Kidney capillary endothelial cell (primary cell): Measurements from ENCODE around the gene SLC25A21.
"Not testable (repeated sequence)": the region's sequence is repeated elsewhere in the genome, so short reads cannot be mapped to it uniquely, and the experiment has no call there.

ENCODE experiments used
- DNase-seq: peaks from one replicate; pipeline ENCODE4 v3.0.0-alpha.2; 2018; ENCODE audit warnings: low spot score

SLC25A21 gene

GRCh38 chr14:36702474-36702873 lies 469.9 kb downstream of the SLC25A21 start:
- no peak for DNase-seq

- DNase-seq: no peak
Observed at GRCh38 chr14:36701132-36701531, 471.3 kb downstream of the SLC25A21 start.

GRCh38 chr14:36700651-36701050 lies 471.8 kb downstream of the SLC25A21 start:
- no peak for DNase-seq

GRCh38 chr14:36699420-36699819 lies 473.0 kb downstream of the SLC25A21 start:
- DNase-seq: not testable (repeated sequence)

- DNase-seq: no peak
Observed at GRCh38 chr14:36690311-36691040, 481.9 kb downstream of the SLC25A21 start.

GRCh38 chr14:36684946-36685345 lies 487.5 kb downstream of the SLC25A21 start:
- no peak for DNase-seq

GRCh38 chr14:36683083-36683724 lies 489.2 kb downstream of the SLC25A21 start:
- no peak for DNase-seq

- DNase-seq: no peak
Observed at GRCh38 chr14:36682338-36682737, 490.1 kb downstream of the SLC25A21 start.

- no peak for DNase-seq
Observed at GRCh38 chr14:36676236-36676635, 496.2 kb downstream of the SLC25A21 start.

GRCh38 chr14:36675581-36675980 lies 496.8 kb downstream of the SLC25A21 start:
- DNase-seq: no peak

GRCh38 chr14:36674659-36675058 lies 497.7 kb downstream of the SLC25A21 start:
- no peak for DNase-seq

GRCh38 chr14:36672095-36672494 lies 500.3 kb downstream of the SLC25A21 start:
- no peak for DNase-seq

- no peak for DNase-seq
Observed at GRCh38 chr14:36671149-36671548, 501.3 kb downstream of the SLC25A21 start.

GRCh38 chr14:36667679-36668078 lies 504.7 kb downstream of the SLC25A21 start:
- DNase-seq: no peak

GRCh38 chr14:36666416-36667206 lies 505.8 kb downstream of the SLC25A21 start:
- no peak for DNase-seq

GRCh38 chr14:36665887-36666415 lies 506.5 kb downstream of the SLC25A21 start:
- DNase-seq: no peak

GRCh38 chr14:36664322-36665193 lies 507.8 kb downstream of the SLC25A21 start:
- DNase-seq: no peak

- DNase-seq: no peak
Observed at GRCh38 chr14:36663404-36664321, 508.7 kb downstream of the SLC25A21 start.

- no peak for DNase-seq
Observed at GRCh38 chr14:36662543-36663403, 509.6 kb downstream of the SLC25A21 start.

- DNase-seq: no peak
Observed at GRCh38 chr14:36662258-36662542, 510.2 kb downstream of the SLC25A21 start.
